ENCODE measurements around the gene BRD3. TPM values are rescaled to one million over a fixed set of nuclear protein-coding genes. Genes with fewer than 3 reads are reported as not detected.
"Not testable (repeated sequence)": the region's sequence is repeated elsewhere in the genome, so short reads cannot be mapped to it uniquely, and the experiment has no call there.

BRD3 gene
- polyA plus RNA-seq, 6 donors from 2014 or later: 9.0 to 26.2 (median 15.1) TPM

DNA sequence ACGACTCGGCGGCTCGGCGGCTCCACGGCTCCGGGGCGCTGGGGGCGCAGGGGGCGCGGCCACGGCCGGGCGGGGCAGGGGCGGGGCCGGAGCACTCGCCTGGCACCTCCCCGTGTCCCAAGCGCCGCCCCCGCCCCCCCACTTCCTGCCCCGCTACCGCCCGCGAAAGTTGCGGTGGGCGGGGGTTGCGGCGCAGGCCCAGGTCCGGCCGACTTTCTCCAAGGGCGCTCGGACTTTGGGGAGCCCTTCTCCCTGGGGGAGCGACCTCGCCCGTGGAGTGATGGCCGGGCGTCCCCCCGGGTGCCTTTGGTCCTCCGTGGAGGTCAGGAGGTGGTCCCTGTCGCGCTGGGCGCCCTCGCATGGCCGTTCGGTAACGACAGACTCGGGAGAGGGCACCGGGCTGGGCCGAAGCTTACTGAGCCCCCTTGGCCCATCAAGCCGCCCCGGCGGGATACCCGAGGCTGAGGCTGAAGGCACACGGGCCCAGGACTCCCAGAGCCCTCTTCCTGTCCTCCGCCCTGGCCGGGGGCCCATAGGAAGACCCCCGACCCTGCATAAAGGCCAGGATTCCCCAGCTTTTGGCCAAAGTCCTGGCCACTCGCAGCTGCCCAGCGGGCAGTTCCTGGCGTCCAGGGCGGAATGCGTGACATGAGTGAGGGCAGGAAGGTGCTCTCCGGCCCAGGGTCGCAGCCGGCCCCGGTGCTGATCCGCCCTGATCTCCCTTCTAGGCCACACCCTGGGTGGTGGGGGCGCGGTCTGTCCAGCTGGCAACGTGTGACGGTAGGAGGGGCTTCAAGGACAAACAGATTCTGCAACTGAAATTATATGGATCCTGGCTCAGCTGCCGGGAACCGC lies 74.8 kb downstream of the BRD3 start:
- Mint-ChIP-seq H3K36me3 (no peaks in the 10 kb centered on the region), H3K27ac (peak overlapping the region in 5 of 6 donors; percentile 43 to 95 (median 86)), H3K9me3 (no peaks in the 10 kb centered on the region), H3K4me1 (peaks cover 31 to 45% (median 44%) of the 10 kb centered on the region in 3 donors), H3K27me3 (peaks cover 0 to 9% (median 4%) of the 10 kb centered on the region in 3 donors), H3K4me3 (peak overlapping the region; percentile 82 to 93 (median 90))
- ATAC-seq (ENCODE audit: low read depth in 2 of 2) (peak; percentile 74 to 75), DNase-seq (peak; percentile 81)

DNA sequence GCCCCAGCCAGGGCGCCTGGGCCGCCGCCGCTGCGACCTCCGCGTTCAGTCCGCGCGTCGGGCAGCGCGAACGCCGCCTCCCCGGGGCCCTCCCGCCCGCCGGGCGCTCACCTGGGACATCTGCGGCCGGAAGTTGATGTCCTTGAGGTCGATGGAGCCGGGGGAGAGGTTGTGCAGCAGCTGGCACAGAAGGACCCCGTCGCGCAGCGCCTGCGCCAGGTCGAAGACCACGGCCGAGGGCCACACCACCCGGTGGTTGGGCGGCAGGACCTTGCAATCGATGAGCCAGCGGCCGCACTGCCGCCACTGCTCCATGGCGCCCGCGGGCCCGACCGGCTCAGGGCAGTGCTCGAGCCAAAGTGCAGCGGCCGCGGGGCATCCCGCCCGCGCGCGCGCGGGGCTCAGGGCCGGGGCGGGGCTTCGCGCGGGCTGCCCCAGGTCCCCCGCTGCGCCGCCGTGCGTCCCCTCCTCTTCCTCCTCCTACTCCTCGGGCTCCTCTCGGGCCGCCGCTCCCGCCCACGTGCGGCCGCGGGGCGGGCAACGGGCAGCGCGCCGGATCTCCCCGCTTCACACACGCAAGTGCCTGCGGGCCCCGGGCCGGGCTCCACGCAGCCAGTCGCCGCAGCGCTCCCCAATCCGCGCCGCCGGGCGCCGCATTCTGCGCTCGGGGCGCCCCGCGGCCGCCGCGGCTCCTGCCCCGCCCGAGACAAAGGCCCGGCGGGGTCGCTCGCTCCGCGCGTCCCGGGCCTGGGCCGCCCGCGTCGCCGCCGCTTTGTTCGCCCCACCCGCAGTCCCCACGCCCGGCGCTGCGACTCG lies 75.7 kb downstream of the BRD3 start, which contains the start of gene VAV2:
TSS of gene VAV2 (minus strand) at position 361 of the 816 bp plus-strand sequence. CDS start at position 315, 46 bp downstream.
- H3K4me3 Mint-ChIP-seq: peak within 1 kb of the TSS; percentile 88 to 94 (median 91)
- H3K27me3 Mint-ChIP-seq: peaks cover 0 to 4% (median 4%) of the 10 kb centered on the region in 3 donors
- no peaks in the 10 kb centered on the region for H3K36me3 Mint-ChIP-seq
- ATAC-seq (ENCODE audit: low read depth in 2 of 2) (peak; percentile 62 to 64), DNase-seq (peak; percentile 68)
- peak within 1 kb of the TSS in 4 of 6 donors; percentile 29 to 86 (median 72) for H3K27ac Mint-ChIP-seq
- H3K4me1 Mint-ChIP-seq: peaks cover 33 to 52% (median 51%) of the 10 kb centered on the region in 3 donors
- H3K9me3 Mint-ChIP-seq: no peaks in the 10 kb centered on the region

DNA sequence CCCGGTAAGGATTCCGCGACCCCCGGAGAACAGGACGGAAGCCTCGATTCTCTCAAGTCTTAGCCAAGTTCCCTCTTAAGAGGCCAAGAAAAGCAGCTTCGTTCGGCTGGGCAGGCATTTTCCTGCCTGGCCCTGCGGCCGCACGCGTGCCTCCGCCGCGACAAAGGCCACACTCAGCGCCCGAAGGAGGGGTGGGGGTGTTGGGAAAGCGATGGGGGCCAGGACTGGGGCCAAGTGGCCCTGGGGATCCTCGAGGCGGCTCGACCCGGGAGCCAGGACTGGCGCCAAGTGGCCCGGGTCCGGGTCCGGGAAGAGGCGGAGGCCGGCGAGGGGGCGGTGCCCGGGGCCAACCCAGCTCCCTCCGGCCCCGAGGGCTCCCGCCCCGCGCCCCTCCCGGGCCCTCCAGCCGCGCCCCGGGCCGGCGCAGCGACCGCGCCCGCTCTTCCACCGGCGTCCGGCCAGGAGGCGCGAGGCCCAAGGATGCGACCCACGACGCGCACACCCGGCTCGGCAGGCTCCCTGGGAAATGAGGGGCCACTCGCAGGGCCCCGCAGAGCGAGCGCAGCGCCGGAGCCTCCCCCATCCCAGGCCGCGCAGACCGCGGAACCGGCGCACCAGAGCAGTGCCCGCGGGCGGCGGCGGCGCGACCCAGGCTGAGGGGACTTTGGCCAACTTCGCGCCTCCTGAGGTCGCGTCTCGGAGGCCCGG lies 76.5 kb downstream of the BRD3 start:
- Mint-ChIP-seq H3K9me3 (no peaks in the 10 kb centered on the region), H3K4me3 (peak overlapping the region; percentile 85 to 94 (median 91)), H3K27me3 (peaks cover 0 to 3% (median 0%) of the 10 kb centered on the region in 3 donors), H3K27ac (peak overlapping the region in 3 of 6 donors; percentile 70 to 89 (median 73)), H3K36me3 (no peaks in the 10 kb centered on the region), H3K4me1 (peaks cover 40 to 59% (median 59%) of the 10 kb centered on the region in 3 donors)
- DNase-seq (no peak), ATAC-seq (ENCODE audit: low read depth in 2 of 2) (peak; percentile 4 to 7)

DNA sequence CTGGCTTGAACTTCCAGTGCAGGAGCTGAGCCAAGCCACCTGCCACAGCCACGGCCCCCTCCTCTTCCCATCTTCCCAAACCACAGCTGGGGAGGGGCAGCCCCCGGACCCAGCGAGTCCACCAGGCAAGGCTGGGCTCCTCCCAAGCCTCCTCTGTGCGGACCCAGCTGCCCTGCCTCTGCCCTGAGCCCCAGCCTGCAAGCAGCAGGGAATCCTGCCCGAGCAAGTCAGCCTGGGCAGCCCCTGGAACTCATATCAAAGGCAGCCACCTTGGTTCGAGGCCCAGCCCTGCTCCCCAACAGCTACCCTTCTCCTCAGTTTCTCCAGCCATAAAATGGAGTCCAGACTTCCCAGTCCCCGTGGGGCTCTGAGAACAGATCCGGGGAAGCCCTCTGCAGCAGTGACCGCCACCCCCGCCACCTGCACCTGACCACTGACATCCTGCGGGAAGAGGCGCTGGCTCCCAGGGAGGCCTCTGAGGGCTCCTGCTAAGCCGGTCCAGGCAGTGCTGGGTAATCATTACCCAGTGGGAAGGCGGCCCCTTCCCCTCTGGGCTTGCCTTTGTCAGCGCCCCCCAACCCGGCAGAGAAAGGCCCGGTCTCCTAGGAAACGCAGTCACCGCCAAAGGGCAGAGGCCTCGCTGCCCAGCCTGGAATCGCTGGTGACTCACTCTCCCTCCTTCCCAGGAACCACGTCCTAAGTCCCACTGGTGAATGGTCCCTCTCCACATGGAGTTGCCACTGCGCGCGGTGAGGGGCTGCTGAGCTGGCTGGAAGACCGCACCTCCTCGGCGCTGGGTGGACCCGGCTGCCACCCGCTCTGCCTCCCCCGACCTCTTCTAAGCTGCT lies 77.2 kb downstream of the BRD3 start:
- Mint-ChIP-seq H3K9me3 (no peaks in the 10 kb centered on the region), H3K36me3 (no peaks in the 10 kb centered on the region), H3K27me3 (no peaks in the 10 kb centered on the region), H3K27ac (peak overlapping the region in 4 of 6 donors; percentile 70 to 89 (median 78)), H3K4me3 (peak overlapping the region; percentile 85 to 94 (median 91)), H3K4me1 (peaks cover 48 to 67% (median 67%) of the 10 kb centered on the region in 3 donors)
- DNase-seq: no peak
- no peak for ATAC-seq (ENCODE audit: low read depth in 2 of 2)

DNA sequence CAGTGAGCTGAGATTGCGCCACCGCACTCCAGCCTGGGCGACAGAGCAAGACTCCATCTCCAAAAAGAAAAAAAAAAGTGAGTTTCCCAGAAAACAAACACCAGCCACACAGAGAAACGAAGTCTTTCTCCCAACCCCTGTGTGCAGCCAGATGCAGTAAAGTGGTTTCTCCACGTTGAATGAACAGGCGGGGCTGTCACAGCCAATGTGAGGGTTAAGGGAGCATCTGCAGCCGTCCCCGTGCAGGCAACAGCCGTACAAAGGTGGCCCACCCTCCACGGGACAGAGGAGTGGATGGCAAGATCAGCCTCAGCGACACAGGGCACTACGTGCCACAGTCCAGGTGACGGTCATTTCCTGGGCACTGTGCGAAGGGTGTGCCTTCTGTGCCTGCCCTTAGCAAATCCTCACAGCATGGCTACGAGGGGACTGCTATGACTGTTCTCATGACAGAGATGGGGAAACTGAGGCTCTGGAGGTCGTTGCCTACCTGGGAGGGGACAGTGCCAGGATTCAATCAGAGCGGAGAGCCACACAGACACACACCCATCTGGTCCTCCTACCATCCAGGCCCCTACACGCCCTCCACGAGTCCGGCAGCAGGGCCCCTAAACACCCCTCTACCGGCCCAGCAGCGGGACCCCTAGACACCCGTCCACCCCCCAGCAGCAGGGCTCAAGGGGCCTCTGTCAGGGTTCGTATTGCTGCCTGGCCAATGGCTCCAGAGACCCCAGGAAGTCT lies 78.0 kb downstream of the BRD3 start:
- H3K4me3 Mint-ChIP-seq: peak overlapping the region; percentile 85 to 94 (median 91)
- ATAC-seq (ENCODE audit: low read depth in 2 of 2): no peak
- H3K4me1 Mint-ChIP-seq: peaks cover 50 to 75% (median 75%) of the 10 kb centered on the region in 3 donors
- H3K36me3 Mint-ChIP-seq: no peaks in the 10 kb centered on the region
- H3K9me3 Mint-ChIP-seq: no peaks in the 10 kb centered on the region
- no peaks in the 10 kb centered on the region for H3K27me3 Mint-ChIP-seq
- peak overlapping the region in 4 of 6 donors; percentile 24 to 81 (median 46) for H3K27ac Mint-ChIP-seq
- no peak for DNase-seq

DNA sequence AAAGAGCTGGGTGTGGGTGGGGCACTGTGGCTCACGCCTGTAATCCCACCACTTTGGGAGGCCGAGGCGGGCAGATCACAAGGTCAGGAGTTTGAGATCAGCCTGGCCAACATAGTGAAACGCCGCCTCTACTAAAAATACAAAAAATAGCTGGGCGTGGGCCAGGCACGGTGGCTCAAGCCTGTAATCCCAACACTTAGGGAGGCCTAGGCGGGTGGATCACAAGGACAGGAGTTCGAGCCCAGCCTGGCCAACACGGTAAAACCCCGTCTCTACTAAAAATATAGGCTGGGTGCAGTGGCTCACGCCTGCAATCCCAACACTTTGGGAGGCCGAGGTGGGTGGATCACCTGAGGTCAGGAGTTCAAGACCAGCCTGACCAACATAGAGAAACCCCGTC lies 79.1 kb downstream of the BRD3 start:
- H3K27me3 Mint-ChIP-seq; H3K9me3 Mint-ChIP-seq; DNase-seq; ATAC-seq (ENCODE audit: low read depth in 2 of 2); H3K36me3 Mint-ChIP-seq: not testable (repeated sequence)
- H3K4me1 Mint-ChIP-seq: peaks cover 46 to 75% (median 73%) of the 10 kb centered on the region in 3 donors
- peak overlapping the region; percentile 24 to 94 (median 88) for H3K4me3 Mint-ChIP-seq
- H3K27ac Mint-ChIP-seq: peak overlapping the region in 3 of 6 donors; percentile 24 to 53 (median 47)

DNA sequence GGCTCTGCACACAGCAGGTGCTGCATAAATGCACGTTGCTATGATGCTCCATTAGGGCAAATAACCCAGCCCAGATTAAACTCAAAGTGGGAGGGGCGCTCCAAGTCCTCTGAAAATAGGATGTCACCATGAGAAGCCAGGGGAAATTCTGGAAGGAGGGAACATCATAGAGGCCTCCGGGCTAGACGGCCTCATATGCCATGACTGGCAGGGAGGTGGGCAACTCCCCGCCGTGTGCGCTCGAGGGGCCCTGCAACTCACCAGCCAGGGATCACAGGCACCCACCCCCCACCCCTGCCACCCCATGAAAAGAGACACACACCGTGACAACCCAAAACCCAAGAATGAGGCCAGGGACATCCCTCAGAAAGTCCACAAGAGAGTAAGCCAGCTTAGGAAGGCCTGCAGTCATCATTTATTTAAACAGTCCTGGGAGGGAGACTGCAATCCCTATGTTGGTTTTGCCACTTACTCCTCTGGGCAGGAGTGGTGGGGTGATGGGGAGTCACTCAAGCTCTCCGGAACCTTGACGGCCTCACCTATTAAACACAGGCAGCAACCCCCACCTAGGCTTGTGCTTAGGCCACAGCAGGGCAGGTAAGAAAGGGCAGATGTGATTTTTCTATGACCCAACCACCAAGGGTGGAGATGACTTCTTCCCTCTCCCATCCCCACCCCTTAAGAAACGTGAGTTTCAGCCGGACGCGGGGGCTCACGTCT lies 79.7 kb downstream of the BRD3 start:
- Mint-ChIP-seq H3K4me3 (peak overlapping the region in 4 of 8 donors; percentile 25 to 88 (median 60)), H3K36me3 (no peaks in the 10 kb centered on the region), H3K4me1 (peaks cover 51 to 77% (median 76%) of the 10 kb centered on the region in 3 donors), H3K9me3 (no peaks in the 10 kb centered on the region), H3K27me3 (no peaks in the 10 kb centered on the region), H3K27ac (peak overlapping the region in 4 of 6 donors; percentile 27 to 54 (median 40))
- DNase-seq (no peak), ATAC-seq (ENCODE audit: low read depth in 2 of 2) (no peak)

DNA sequence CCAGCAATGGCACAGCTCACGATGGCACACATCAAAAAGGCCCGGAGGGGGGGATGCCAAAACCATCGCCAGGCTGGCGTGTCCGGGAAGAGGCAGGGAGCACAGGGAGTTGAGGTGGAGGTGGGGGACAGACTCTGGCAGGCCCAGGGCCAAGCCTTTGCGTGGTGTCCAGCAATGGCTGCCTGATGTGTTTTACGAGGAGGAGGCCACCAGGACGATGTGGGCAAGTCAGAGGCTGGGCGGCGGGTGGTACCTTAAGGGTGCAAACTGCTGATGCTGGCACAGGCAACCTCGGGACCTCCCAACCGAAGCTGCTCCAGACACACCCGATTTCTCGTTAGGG lies 80.4 kb downstream of the BRD3 start:
- H3K4me3 Mint-ChIP-seq: peak overlapping the region in 4 of 8 donors; percentile 45 to 88 (median 46)
- peaks cover 56 to 83% (median 83%) of the 10 kb centered on the region in 3 donors for H3K4me1 Mint-ChIP-seq
- ATAC-seq (ENCODE audit: low read depth in 2 of 2) (no peak), DNase-seq (no peak)
- no peaks in the 10 kb centered on the region for H3K27me3 Mint-ChIP-seq
- H3K9me3 Mint-ChIP-seq: no peaks in the 10 kb centered on the region
- peak overlapping the region in 3 of 6 donors; percentile 27 to 91 (median 59) for H3K27ac Mint-ChIP-seq
- no peaks in the 10 kb centered on the region for H3K36me3 Mint-ChIP-seq

DNA sequence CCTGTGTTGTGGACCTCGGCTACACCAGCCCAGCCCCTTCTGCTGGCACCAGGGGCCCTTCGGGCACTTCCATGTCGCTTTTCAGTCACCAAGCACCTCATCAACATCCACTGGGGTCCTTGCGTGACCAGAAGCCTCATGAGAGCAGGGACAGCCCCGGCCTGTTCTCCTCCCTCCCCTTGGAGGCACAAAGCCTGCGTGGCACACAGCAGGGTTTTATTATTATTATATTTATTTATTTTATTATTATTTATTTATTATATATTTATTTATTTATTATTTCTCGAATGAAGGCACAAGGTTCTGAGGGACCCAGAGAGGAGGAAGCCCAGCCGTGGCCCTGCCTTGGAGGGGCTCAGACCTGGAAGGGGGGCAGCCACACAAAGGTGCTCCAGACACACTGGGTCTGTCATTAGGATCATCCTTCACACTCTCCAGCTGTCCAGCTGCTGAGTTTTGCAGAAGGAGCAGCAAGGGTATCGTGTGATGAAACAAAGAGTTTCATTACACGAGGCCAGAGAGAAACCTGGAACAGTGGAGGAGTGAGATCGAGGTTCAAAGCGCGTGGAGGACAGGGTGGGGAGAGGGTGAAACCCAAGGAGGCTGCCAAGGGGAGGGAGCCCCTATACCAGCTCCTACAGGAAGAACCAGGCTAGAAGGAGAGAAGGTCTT lies 80.9 kb downstream of the BRD3 start:
- no peaks in the 10 kb centered on the region for H3K36me3 Mint-ChIP-seq
- no peak for ATAC-seq (ENCODE audit: low read depth in 2 of 2)
- peak overlapping the region in 5 of 6 donors; percentile 30 to 91 (median 62) for H3K27ac Mint-ChIP-seq
- peaks cover 56 to 86% (median 85%) of the 10 kb centered on the region in 3 donors for H3K4me1 Mint-ChIP-seq
- H3K27me3 Mint-ChIP-seq: no peaks in the 10 kb centered on the region
- peak overlapping the region in 3 of 8 donors; percentile 45 to 47 (median 46) for H3K4me3 Mint-ChIP-seq
- no peaks in the 10 kb centered on the region for H3K9me3 Mint-ChIP-seq
- no peak for DNase-seq

DNA sequence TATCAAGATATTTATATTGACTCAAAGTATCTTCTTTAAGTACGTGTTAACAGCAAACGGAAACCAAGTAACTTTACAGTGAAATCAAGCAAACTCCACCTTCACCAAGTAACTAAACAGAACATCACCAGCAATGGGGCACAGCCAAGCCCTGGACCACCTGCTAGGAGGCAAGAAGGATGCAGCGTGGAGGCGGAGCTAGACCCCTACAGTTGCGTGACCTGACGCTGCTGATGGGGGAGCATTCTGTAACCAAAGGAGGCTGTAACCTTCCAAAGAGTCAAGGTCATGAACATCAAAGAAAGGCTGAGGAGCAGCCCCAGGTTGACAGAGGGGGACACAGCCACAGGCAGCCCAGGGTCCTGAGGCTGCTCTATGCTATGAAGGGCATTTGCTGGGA lies 81.8 kb downstream of the BRD3 start:
- Mint-ChIP-seq H3K27ac (peak overlapping the region in 4 of 6 donors; percentile 0 to 78 (median 42)), H3K4me1 (peaks cover 61 to 93% (median 92%) of the 10 kb centered on the region in 3 donors), H3K9me3 (no peaks in the 10 kb centered on the region), H3K4me3 (peak overlapping the region in 3 of 8 donors; percentile 21 to 62 (median 32)), H3K27me3 (no peaks in the 10 kb centered on the region), H3K36me3 (no peaks in the 10 kb centered on the region)
- DNase-seq (no peak), ATAC-seq (ENCODE audit: low read depth in 2 of 2) (no peak)

All from naive B cell (primary cell).